ENCODE data around the gene SENP8.

DNA sequence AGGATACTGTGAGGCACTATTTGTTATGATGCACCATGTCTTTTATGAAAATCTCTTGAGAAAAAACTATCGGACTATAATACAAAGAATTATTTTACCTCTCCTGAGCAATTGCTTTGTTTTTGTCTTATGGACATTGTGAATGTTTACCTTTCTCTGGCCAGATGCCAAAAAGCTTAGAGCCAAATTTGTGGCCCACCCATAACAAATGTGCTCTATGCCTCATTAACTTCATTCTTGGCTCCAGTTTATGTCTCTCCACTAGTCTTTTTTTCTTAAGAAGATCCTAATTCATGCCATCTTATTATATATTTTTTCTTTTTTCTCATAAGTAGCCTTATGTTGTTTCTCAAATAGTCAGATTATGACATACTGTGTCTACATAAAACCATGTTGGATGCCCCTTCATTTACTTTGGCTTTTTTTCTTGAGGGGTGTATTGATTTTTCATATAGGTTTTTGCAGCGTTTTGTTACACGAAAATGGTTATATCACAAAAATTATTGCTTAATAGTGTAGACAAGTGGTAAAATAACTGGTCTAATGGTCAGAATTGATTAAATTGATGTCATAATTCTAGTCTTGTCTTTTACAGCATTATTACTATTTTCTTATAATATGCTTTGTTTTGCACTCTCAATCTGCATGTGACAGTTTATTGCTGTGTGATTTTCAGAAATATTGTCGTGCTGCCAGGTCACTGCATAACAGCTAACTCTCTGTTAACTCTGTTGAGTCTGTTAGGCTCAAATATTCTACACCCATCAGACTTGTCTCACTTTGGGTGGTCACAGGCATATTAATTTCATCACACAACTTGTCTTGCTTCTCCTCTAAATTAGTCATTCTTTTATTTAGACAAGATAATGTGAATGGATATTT lies 18.2 kb downstream of the SENP8 start:
- no peak for TF ChIP-seq CTCF (IDR thresholded peaks at IDR 0.05 in 8 of 11, conservative IDR thresholded peaks at IDR 0.05 in 3 of 11)
- no peak for TF ChIP-seq POLR2A (IDR thresholded peaks at IDR 0.05)
